ENCODE measurements around the gene RREB1.

Gene RREB1

GRCh38 chr6:7106752-7107577 is 796 bp upstream of the RREB1 start:
- Histone ChIP-seq H4K20me1 (ENCODE audit: low read depth, low read length) (peaks cover 20% of the 10 kb centered on the region), H3K79me2 (ENCODE audit: insufficient read depth, low read length) (no peaks in the 10 kb centered on the region), H3F3A (ENCODE audit: insufficient read depth) (peaks cover 11% of the 10 kb centered on the region), H2AFZ (ENCODE audit: low read depth, low read length, severe bottlenecking) (peak overlapping the region; percentile 94), H3K9me2 (replicated peaks; ENCODE audit: insufficient read depth, low read length) (no peaks in the 10 kb centered on the region), H3K27me3 (ENCODE audit: low read length) (no peaks in the 10 kb centered on the region), H3K4me3 (ENCODE audit: insufficient read depth, low read length, poor library complexity, severe bottlenecking) (peak overlapping the region; percentile 90), H3K36me3 (ENCODE audit: low read length) (no peaks in the 10 kb centered on the region), H3K9ac (ENCODE audit: low read length) (peak overlapping the region; percentile 66), H3K9me3 (ENCODE audit: insufficient read depth, low read length) (no peaks in the 10 kb centered on the region), H3K27ac (ENCODE audit: low read depth, low read length) (no peak overlapping the region), H3K4me2 (ENCODE audit: low read depth, low read length, poor library complexity, severe bottlenecking) (peak overlapping the region; percentile 68)
- TF ChIP-seq EZH2phosphoT487 (conservative IDR thresholded peaks at IDR 0.05; ENCODE audit: low read length) (0 out of 2 replicates have a peak, but pooled peaks have one; percentile 81), CTCF (IDR thresholded peaks at IDR 0.05; ENCODE audit: insufficient read depth, low read length, poor library complexity, severe bottlenecking) (no peak)

- no peak for TF ChIP-seq CTCF (IDR thresholded peaks at IDR 0.05; ENCODE audit: insufficient read depth, low read length, poor library complexity, severe bottlenecking)
- H3K36me3 ChIP-seq (ENCODE audit: low read length): no peaks in the 10 kb centered on the region
- peaks cover 27% of the 10 kb centered on the region for H4K20me1 ChIP-seq (ENCODE audit: low read depth, low read length)
- no peaks in the 10 kb centered on the region; the same call in 1 of the 2 replicates for H3K79me2 ChIP-seq (ENCODE audit: insufficient read depth, low read length)
- peak overlapping the region; percentile 90 for H3K4me3 ChIP-seq (ENCODE audit: insufficient read depth, low read length, poor library complexity, severe bottlenecking)
- peaks cover 11% of the 10 kb centered on the region for H3F3A ChIP-seq (ENCODE audit: insufficient read depth)
- H3K9me3 ChIP-seq (ENCODE audit: insufficient read depth, low read length): no peaks in the 10 kb centered on the region
- H3K9me2 ChIP-seq (replicated peaks; ENCODE audit: insufficient read depth, low read length): no peaks in the 10 kb centered on the region
- H3K27me3 ChIP-seq (ENCODE audit: low read length): no peaks in the 10 kb centered on the region
- H2AFZ ChIP-seq (ENCODE audit: low read depth, low read length, severe bottlenecking): peak overlapping the region; percentile 94
- H3K4me2 ChIP-seq (ENCODE audit: low read depth, low read length, poor library complexity, severe bottlenecking): peak overlapping the region; percentile 68
- H3K9ac ChIP-seq (ENCODE audit: low read length): peak overlapping the region; percentile 66
- no peak overlapping the region for H3K27ac ChIP-seq (ENCODE audit: low read depth, low read length)
Measured at GRCh38 chr6:7108196-7108963, 619 bp downstream of the RREB1 start.

GRCh38 chr6:7108964-7109836 is 1.4 kb downstream of the RREB1 start:
- H3K9ac ChIP-seq (ENCODE audit: low read length): peak overlapping the region; percentile 66
- H2AFZ ChIP-seq (ENCODE audit: low read depth, low read length, severe bottlenecking): peak overlapping the region; percentile 94
- TF ChIP-seq CTCF (IDR thresholded peaks at IDR 0.05; ENCODE audit: insufficient read depth, low read length, poor library complexity, severe bottlenecking): no peak
- TF ChIP-seq EZH2phosphoT487 (conservative IDR thresholded peaks at IDR 0.05; ENCODE audit: low read length): no peak
- H3K9me2 ChIP-seq (replicated peaks; ENCODE audit: insufficient read depth, low read length): no peaks in the 10 kb centered on the region
- H3K27ac ChIP-seq (ENCODE audit: low read depth, low read length): no peak overlapping the region
- peak overlapping the region; percentile 90 for H3K4me3 ChIP-seq (ENCODE audit: insufficient read depth, low read length, poor library complexity, severe bottlenecking)
- peaks cover 34% of the 10 kb centered on the region for H4K20me1 ChIP-seq (ENCODE audit: low read depth, low read length)
- no peaks in the 10 kb centered on the region for H3K27me3 ChIP-seq (ENCODE audit: low read length)
- peaks cover 11% of the 10 kb centered on the region for H3F3A ChIP-seq (ENCODE audit: insufficient read depth)
- H3K79me2 ChIP-seq (ENCODE audit: insufficient read depth, low read length): no peaks in the 10 kb centered on the region; the same call in 1 of the 2 replicates
- peak overlapping the region; percentile 68 for H3K4me2 ChIP-seq (ENCODE audit: low read depth, low read length, poor library complexity, severe bottlenecking)
- no peaks in the 10 kb centered on the region for H3K36me3 ChIP-seq (ENCODE audit: low read length)
- no peaks in the 10 kb centered on the region for H3K9me3 ChIP-seq (ENCODE audit: insufficient read depth, low read length)
